BE2C (cell line): ENCODE measurements around the gene RAI14.
"Not testable (repeated sequence)": the region's sequence is repeated elsewhere in the genome, so short reads cannot be mapped to it uniquely, and the experiment has no call there.

ENCODE experiments used
- DNase-seq: peaks from one replicate; pipeline ENCODE4 v3.0.0-alpha.2; 2020
- H3K27me3 ChIP-seq: fragments of 250-450 bp; sonication (Bioruptor Pico); 2 replicates; pipeline ENCODE4 v1.5.1; 2020; ENCODE audit warnings: mild to moderate bottlenecking
- H3K36me3 ChIP-seq: fragments of 250-450 bp; sonication (Bioruptor Pico); 2 replicates; pipeline ENCODE4 v1.5.1; 2020; ENCODE audit warnings: mild to moderate bottlenecking
- H3K4me1 ChIP-seq: fragments of 250-450 bp; sonication (Bioruptor Pico); 2 replicates; pipeline ENCODE4 v1.5.1; 2020
- H3K4me3 ChIP-seq: 2 replicates; pipeline ENCODE4 v1.5.1; 2011; ENCODE audit warnings: low read depth, low read length
- H3K9me3 ChIP-seq: fragments of 250-450 bp; sonication (Bioruptor Pico); 2 replicates; pipeline ENCODE4 v1.5.1; 2020
- TF ChIP-seq, protein P1 (sequence below): IDR thresholded peaks from 2 replicates; pipeline ENCODE4 v1.5.1; 2012; ENCODE audit warnings: mild to moderate bottlenecking, low read depth, low read length

The RAI14 gene

DNA sequence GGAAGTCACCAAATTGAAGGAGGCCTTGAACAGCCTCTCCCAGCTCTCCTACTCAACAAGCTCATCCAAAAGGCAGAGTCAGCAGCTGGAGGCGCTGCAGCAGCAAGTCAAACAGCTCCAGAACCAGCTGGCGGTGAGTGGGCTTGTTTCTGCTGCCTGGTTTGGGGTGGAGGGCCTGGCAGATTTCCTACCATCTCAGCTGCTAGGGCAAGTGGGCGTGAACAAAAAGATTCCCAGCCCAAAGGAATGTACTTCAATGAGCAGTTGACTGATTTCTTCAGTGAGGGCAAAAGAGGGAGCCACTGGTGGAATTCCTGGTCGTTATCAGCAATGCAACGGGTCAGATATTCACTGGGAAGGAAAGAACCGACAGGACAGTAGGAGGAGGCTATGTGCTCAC, 170.2 kb downstream of the RAI14 start:
- no peak overlapping the region for H3K4me3 ChIP-seq
- DNase-seq: no peak
- peaks cover 4% of the 10 kb centered on the region; the same call in 1 of the 2 replicates for H3K27me3 ChIP-seq
- no peaks in the 10 kb centered on the region for H3K4me1 ChIP-seq
- TF ChIP-seq, protein P1, sequence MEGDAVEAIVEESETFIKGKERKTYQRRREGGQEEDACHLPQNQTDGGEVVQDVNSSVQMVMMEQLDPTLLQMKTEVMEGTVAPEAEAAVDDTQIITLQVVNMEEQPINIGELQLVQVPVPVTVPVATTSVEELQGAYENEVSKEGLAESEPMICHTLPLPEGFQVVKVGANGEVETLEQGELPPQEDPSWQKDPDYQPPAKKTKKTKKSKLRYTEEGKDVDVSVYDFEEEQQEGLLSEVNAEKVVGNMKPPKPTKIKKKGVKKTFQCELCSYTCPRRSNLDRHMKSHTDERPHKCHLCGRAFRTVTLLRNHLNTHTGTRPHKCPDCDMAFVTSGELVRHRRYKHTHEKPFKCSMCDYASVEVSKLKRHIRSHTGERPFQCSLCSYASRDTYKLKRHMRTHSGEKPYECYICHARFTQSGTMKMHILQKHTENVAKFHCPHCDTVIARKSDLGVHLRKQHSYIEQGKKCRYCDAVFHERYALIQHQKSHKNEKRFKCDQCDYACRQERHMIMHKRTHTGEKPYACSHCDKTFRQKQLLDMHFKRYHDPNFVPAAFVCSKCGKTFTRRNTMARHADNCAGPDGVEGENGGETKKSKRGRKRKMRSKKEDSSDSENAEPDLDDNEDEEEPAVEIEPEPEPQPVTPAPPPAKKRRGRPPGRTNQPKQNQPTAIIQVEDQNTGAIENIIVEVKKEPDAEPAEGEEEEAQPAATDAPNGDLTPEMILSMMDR: no peak
- no peaks in the 10 kb centered on the region for H3K36me3 ChIP-seq
- H3K9me3 ChIP-seq: no peaks in the 10 kb centered on the region

DNA sequence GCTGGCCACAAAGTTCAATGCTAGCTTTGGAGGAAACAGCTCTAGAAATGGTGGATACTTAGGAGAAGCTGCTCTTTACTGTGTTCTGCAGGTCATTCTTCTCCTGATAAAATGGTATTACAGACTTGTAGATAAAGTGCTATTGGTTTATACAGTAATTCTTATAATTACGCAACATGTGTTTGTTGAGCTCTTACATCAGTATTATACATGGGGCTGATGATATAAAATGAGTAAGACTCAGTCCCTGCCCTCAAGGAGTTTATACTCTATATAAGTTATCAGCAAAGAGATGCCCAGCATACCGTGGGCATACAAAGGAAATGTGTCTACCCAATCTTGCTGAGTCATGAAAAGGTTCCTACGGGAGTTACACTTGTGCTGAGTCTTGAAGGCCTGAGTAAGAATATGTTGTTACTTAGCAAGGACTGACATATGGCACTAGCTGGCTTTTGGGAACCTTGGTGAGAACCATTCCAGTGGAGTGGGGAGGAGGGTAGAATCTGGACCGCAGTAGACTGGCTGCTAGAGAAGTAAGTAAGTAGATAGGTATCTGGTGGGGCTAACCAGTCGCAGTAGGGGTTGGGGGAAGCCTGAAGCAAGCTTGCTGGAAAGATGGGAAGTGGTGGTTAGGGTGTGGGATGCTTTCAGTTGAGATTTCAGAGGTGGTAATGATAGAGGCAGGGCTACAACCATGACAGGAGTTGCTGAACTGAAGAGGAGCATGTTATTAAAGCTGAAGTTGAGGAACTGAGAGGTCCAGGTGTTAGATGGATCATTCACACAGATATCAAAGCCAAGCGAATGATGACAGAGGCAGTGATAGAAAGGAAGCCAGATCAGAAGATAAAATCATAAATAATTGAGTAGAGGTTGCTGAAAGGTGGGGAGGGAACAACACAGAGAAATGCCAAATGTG, 171.7 kb downstream of the RAI14 start:
- H3K9me3 ChIP-seq: no peaks in the 10 kb centered on the region
- TF ChIP-seq, protein P1: no peak
- H3K4me1 ChIP-seq: no peaks in the 10 kb centered on the region
- DNase-seq: no peak
- no peak overlapping the region for H3K4me3 ChIP-seq
- H3K36me3 ChIP-seq: no peaks in the 10 kb centered on the region
- H3K27me3 ChIP-seq: peaks cover 4% of the 10 kb centered on the region; the same call in 1 of the 2 replicates

DNA sequence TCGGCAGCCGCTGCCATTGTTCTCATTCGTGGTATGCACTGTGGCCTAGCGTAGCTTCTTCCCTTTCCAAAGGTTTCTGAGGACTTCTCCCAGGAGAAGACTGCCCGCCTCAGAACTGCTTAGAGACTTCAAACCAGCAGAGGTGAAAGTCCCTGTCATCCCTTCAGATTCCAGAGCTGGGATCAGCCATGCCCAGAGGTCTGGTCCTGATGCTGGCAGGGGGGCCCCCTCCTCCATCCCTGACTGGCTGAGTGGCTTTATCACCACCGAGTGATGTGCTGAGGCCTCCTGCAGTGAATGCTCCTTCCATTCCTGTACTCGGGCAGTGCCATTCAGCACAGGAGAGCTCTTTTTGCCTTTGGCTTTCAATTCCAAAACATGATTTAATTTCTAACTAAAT, 174.7 kb downstream of the RAI14 start:
- not testable (repeated sequence) for H3K36me3 ChIP-seq, H3K27me3 ChIP-seq

DNA sequence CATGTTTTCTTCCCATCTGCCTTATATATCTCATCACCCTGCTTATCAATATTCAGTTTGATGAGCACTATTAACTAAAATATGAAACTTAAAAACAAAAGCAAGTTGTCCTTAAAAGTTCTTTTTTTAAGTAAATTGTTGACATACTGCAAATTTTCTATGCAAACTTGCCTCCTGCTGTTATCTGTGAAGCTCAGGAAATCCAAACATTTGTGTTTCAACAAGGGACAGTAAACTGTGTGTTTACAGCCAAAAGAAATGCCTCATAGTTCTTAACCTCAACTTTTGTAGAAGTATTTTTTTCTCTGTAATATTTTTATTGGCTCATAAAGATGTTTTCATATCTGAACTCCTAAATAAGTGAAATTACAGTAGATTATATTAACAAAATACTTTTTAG, 175.2 kb downstream of the RAI14 start:
- Histone ChIP-seq H3K4me1 (no peaks in the 10 kb centered on the region), H3K9me3 (no peaks in the 10 kb centered on the region), H3K4me3 (no peak overlapping the region), H3K36me3 (no peaks in the 10 kb centered on the region), H3K27me3 (peaks cover 4% of the 10 kb centered on the region; the same call in 1 of the 2 replicates)
- no peak for DNase-seq
- TF ChIP-seq, protein P1: no peak

More for the DNA sequence above, 174.7 kb downstream of the RAI14 start:
- not testable (repeated sequence) for H3K4me3 ChIP-seq, DNase-seq, H3K4me1 ChIP-seq, H3K9me3 ChIP-seq

DNA sequence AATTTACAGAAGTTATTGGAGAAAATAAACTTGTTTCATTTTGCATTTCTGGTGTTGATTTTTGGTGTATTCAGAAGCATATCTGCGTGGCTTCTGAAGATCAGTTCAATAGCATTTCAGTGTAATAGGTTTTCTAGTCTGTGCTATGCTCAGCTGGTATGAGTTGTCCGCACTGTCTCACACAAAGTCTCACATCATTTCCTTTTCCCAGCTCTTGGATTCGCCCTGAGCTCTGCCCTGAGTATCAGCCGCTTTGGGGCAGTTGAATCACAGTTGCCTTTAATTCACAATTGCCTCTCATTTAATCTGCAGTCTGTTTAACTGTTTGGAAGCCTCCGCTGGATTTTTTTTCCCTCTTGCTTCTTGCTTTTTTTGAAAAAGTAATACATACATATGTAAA, 176.4 kb downstream of the RAI14 start:
- no peaks in the 10 kb centered on the region for H3K9me3 ChIP-seq
- H3K4me3 ChIP-seq: no peak overlapping the region
- H3K27me3 ChIP-seq: peaks cover 4% of the 10 kb centered on the region; the same call in 1 of the 2 replicates
- H3K4me1 ChIP-seq: no peaks in the 10 kb centered on the region
- no peak for DNase-seq
- no peaks in the 10 kb centered on the region for H3K36me3 ChIP-seq
- TF ChIP-seq, protein P1: no peak

DNA sequence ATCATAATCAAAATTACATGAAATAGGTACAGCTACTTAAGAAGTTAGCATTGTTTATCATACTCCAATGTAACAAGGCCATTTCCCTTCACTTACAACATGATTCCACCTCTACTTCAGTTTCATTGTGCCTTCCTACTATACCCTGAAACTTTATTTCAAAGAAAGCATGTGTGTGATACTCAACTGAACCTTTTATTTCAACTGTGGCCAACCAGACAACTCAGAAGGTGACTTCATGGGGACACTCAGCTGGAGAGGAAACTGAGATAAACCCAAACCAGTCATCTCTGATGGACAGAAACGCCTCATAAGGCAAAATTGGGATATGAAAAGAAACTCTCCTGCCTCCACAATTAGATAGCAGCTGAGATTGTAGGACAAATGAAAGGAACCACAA, 177.0 kb downstream of the RAI14 start:
- Histone ChIP-seq H3K4me1 (no peaks in the 10 kb centered on the region), H3K4me3 (no peak overlapping the region), H3K36me3 (no peaks in the 10 kb centered on the region), H3K9me3 (no peaks in the 10 kb centered on the region), H3K27me3 (peaks cover 4% of the 10 kb centered on the region; the same call in 1 of the 2 replicates)
- TF ChIP-seq, protein P1: no peak
- no peak for DNase-seq
